ENCODE results near the gene ACTR5.

DNA sequence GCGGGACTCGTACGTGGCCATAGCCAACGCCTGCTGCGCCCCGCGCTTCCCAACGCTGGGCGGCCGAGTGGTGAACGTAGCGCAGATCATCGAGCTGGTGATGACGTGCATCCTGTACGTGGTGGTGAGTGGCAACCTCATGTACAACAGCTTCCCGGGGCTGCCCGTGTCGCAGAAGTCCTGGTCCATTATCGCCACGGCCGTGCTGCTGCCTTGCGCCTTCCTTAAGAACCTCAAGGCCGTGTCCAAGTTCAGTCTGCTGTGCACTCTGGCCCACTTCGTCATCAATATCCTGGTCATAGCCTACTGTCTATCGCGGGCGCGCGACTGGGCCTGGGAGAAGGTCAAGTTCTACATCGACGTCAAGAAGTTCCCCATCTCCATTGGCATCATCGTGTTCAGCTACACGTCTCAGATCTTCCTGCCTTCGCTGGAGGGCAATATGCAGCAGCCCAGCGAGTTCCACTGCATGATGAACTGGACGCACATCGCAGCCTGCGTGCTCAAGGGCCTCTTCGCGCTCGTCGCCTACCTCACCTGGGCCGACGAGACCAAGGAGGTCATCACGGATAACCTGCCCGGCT is 20.6 kb upstream of the ACTR5 start:
- TF ChIP-seq EZH2 (IDR thresholded peaks at IDR 0.05; ENCODE audit: borderline replicate concordance, low read depth, low read length, severe bottlenecking) (peak; percentile 92), POLR2A (IDR thresholded peaks at IDR 0.05; ENCODE audit: low read depth, low read length) (no peak)
- TF ChIP-seq, protein P1, sequence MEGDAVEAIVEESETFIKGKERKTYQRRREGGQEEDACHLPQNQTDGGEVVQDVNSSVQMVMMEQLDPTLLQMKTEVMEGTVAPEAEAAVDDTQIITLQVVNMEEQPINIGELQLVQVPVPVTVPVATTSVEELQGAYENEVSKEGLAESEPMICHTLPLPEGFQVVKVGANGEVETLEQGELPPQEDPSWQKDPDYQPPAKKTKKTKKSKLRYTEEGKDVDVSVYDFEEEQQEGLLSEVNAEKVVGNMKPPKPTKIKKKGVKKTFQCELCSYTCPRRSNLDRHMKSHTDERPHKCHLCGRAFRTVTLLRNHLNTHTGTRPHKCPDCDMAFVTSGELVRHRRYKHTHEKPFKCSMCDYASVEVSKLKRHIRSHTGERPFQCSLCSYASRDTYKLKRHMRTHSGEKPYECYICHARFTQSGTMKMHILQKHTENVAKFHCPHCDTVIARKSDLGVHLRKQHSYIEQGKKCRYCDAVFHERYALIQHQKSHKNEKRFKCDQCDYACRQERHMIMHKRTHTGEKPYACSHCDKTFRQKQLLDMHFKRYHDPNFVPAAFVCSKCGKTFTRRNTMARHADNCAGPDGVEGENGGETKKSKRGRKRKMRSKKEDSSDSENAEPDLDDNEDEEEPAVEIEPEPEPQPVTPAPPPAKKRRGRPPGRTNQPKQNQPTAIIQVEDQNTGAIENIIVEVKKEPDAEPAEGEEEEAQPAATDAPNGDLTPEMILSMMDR (IDR thresholded peaks at IDR 0.05; ENCODE audit: extremely low read depth in 1 of 2, insufficient read depth in 1 of 2, low read depth in 1 of 2, low read length in 2 of 2): no peak
- TF ChIP-seq, protein P2, sequence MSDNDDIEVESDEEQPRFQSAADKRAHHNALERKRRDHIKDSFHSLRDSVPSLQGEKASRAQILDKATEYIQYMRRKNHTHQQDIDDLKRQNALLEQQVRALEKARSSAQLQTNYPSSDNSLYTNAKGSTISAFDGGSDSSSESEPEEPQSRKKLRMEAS (IDR thresholded peaks at IDR 0.05; ENCODE audit: insufficient read depth, insufficient read length): no peak
